GM12878 (cell line): ENCODE data around the gene UBE3B. TPM values are rescaled to one million over a fixed set of nuclear protein-coding genes. Genes with fewer than 3 reads are reported as not detected.

ENCODE experiments used
- ATAC-seq: fragments of 200-7000 bp; cut with Tn5 transposase; 3 replicates; pipeline ENCODE4 v1.9.1; 2020; ENCODE audit warnings: mild to moderate bottlenecking, moderate library complexity
- BruUV-seq: library from RNA; stranded (reverse); fragments of 400-500 nt; replicated peaks from 2 replicates; lab custom pipeline; 2021; lab: Mats Ljungman, UMichigan
- CTCF ChIA-PET: fragments of 300-600 bp; sonication (Branson Sonifier 250); formaldehyde crosslinking; extraction: SDS; loops from one replicate; lab custom pipeline; 2021; ENCODE audit warnings: inconsistent platforms; lab: Yijun Ruan, JAX
- POLR2A ChIA-PET: fragments of 350-600 bp; formaldehyde crosslinking; extraction: SDS; loops from one replicate; lab custom pipeline; 2021; ENCODE audit warnings: inconsistent platforms; lab: Charles Lee
- RAD21 ChIA-PET: fragments of 300-600 bp; sonication (Branson Sonifier 250); formaldehyde crosslinking; loops from one replicate; lab custom pipeline; 2023; ENCODE audit warnings: antibody characterized with exemption; ENCODE audit not compliant: unreplicated experiment; lab: Charles Lee
- SMC1A ChIA-PET: fragments of 300-600 bp; sonication (Branson Sonifier 250); formaldehyde crosslinking; loops from one replicate; lab custom pipeline; 2023; ENCODE audit not compliant: unreplicated experiment, uncharacterized antibody; lab: Charles Lee
- DNase-seq: peaks from one replicate; pipeline ENCODE4 v3.0.0-alpha.2; 2011; ENCODE audit warnings: low read depth, low spot score
- FAIRE-seq: peaks from 3 replicates; lab custom pipeline; 2011; peaks lifted over from hg19 to GRCh38; lab: Jason Lieb, UNC
- H2AFZ ChIP-seq: 2 replicates; pipeline ENCODE4 v1.6.0; 2011; ENCODE audit warnings: low read depth, low read length, control low read depth; ENCODE audit not compliant: control insufficient read depth
- H3K27ac ChIP-seq: 2 replicates; pipeline ENCODE4 v1.5.1; 2011; ENCODE audit warnings: control low read depth; ENCODE audit not compliant: control insufficient read depth, insufficient read depth
- H3K27me3 ChIP-seq, 2 experiments: replicated peaks in 1 of 2; 2 replicates each; pipeline versions ENCODE4 v1.6.0 to v1.6.1; 2011; ENCODE audit warnings: low read length in 1 of 2; ENCODE audit not compliant: control insufficient read depth in 2 of 2, insufficient read depth in 2 of 2
- H3K36me3 ChIP-seq, 2 experiments: 2 replicates each; pipeline ENCODE4 v1.5.1; 2011; ENCODE audit warnings: low read length in 1 of 2; ENCODE audit not compliant: control insufficient read depth in 2 of 2, insufficient read depth in 2 of 2
- H3K4me1 ChIP-seq: 2 replicates; pipeline ENCODE4 v1.6.1; 2011; ENCODE audit warnings: mild to moderate bottlenecking, low read length, moderate library complexity, mixed read lengths; ENCODE audit not compliant: control insufficient read depth, insufficient read depth
- H3K4me2 ChIP-seq: 2 replicates; pipeline ENCODE4 v1.6.0; 2011; ENCODE audit warnings: control low read depth; ENCODE audit not compliant: control insufficient read depth, insufficient read depth
- H3K4me3 ChIP-seq: fragments of 200-600 bp; sonication (generic); 2 replicates; pipeline ENCODE4 v1.5.1; 2016
- H3K79me2 ChIP-seq: 2 replicates; pipeline ENCODE4 v1.6.0; 2011; ENCODE audit warnings: low read length; ENCODE audit not compliant: control insufficient read depth, insufficient read depth
- H3K9ac ChIP-seq: 2 replicates; pipeline ENCODE4 v1.8.0; 2011; ENCODE audit warnings: low read length, control low read depth, mixed read lengths; ENCODE audit not compliant: control insufficient read depth, insufficient read depth
- H3K9me3 ChIP-seq: replicated peaks from 3 replicates; pipeline ENCODE4 v1.5.1; 2011; ENCODE audit warnings: mild to moderate bottlenecking, low read length; ENCODE audit not compliant: control insufficient read depth, insufficient read depth
- H4K20me1 ChIP-seq: 2 replicates; pipeline ENCODE4 v1.6.0; 2011; ENCODE audit not compliant: control insufficient read depth, insufficient read depth
- ATF7 ChIP-seq: fragments of 450-650 bp; IDR thresholded peaks from 2 replicates; pipeline ENCODE4 v1.6.1; 2016; ENCODE audit warnings: low read depth, mild to moderate bottlenecking
- CHD4 ChIP-seq: fragments of 200-600 bp; sonication (generic); IDR thresholded peaks from 2 replicates; pipeline ENCODE4 v1.6.1; 2016; ENCODE audit warnings: mild to moderate bottlenecking
- EGR1 ChIP-seq, 2 experiments: IDR thresholded peaks; 1 replicate in 1 of 2; 2 replicates in 1 of 2; pipeline ENCODE4 v1.6.1; 2011 to 2012; ENCODE audit warnings: low read depth in 2 of 2, low read length in 2 of 2, borderline replicate concordance in 1 of 2, mild to moderate bottlenecking in 1 of 2, moderate library complexity in 1 of 2
- IKZF2 ChIP-seq, 2 experiments: fragments of 450-650 bp; IDR thresholded peaks; 2 replicates each; pipeline ENCODE4 v1.6.1; 2017; ENCODE audit warnings: mild to moderate bottlenecking in 2 of 2, moderate library complexity in 2 of 2
- POLR2A ChIP-seq: IDR thresholded peaks from 2 replicates; pipeline ENCODE4 v1.6.1; 2011; ENCODE audit warnings: low read depth, mild to moderate bottlenecking, low read length
- POU2F2 ChIP-seq: IDR thresholded peaks from 3 replicates; pipeline ENCODE4 v1.6.1; 2011; ENCODE audit warnings: low read depth, mild to moderate bottlenecking, low read length, borderline replicate concordance
- RAD51 ChIP-seq: fragments of 450-650 bp; IDR thresholded peaks from 2 replicates; pipeline ENCODE4 v1.6.1; 2016; ENCODE audit warnings: moderate library complexity, mild to moderate bottlenecking, inconsistent platforms
- RFX5 ChIP-seq: IDR thresholded peaks from 2 replicates; pipeline ENCODE4 v1.6.1; 2011; ENCODE audit warnings: low read depth, low read length, improper control_type of control experiment
- SUZ12 ChIP-seq: fragments of 200-600 bp; sonication (generic); IDR thresholded peaks from one replicate; pipeline ENCODE4 v1.6.1; 2018; ENCODE audit warnings: antibody characterized with exemption, mild to moderate bottlenecking; ENCODE audit not compliant: unreplicated experiment
- WRNIP1 ChIP-seq: IDR thresholded peaks from 2 replicates; pipeline ENCODE4 v1.6.1; 2011; ENCODE audit warnings: low read depth, low read length, improper control_type of control experiment, borderline replicate concordance
- ZNF217 ChIP-seq: fragments of 450-650 bp; IDR thresholded peaks from 2 replicates; pipeline ENCODE4 v1.6.1; 2017; ENCODE audit warnings: antibody characterized with exemption, mild to moderate bottlenecking
- ZNF24 ChIP-seq: fragments of 450-650 bp; IDR thresholded peaks from 2 replicates; pipeline ENCODE4 v1.6.1; 2017; ENCODE audit warnings: antibody characterized with exemption, mild to moderate bottlenecking
- ZNF384 ChIP-seq: IDR thresholded peaks from 2 replicates; pipeline ENCODE4 v1.6.1; 2012; ENCODE audit warnings: low read depth, mild to moderate bottlenecking, low read length, improper control_type of control experiment, borderline replicate concordance
- WGBS: methylation state at CpG from one replicate; pipeline ENCODE4 v1.1.6; 2016; ENCODE audit warnings: low lambda C conversion rate; ENCODE audit not compliant: insufficient replicate concordance, insufficient coverage; ENCODE audit errors: missing lambda C conversion rate; 5-methylcytosine and 5-hydroxymethylcytosine counted together
- in situ Hi-C: fragments of 300-500 bp; cut with MboI; formaldehyde crosslinking; loops from 9 replicates; pipeline ENCODE4 v1.14.3; 2018; ENCODE audit warnings: mixed read lengths
- intact Hi-C: fragments of 100-400 bp; cut with micrococcal nuclease; formaldehyde crosslinking; loops from one replicate; pipeline ENCODE4 v1.14.2; 2022; ENCODE audit not compliant: unreplicated experiment
- polyA plus RNA-seq, 11 experiments: library from polyadenylated mRNA; depleted of rRNA in 4 of 11; unstranded in 6 of 11; stranded (reverse) in 5 of 11; fragments of >200 nt; fragmentation: Nextera tagmentation in 4 of 11; fragmentation: Illumina TruSeq in 1 of 11; extraction: Ambion mirVana in 4 of 11; extraction: Trizol in 1 of 11; gene quantifications; 1 replicate in 1 of 11; 2 replicates in 10 of 11; pipeline versions ENCODE4 v1.2.1 to v1.2.3, GENCODE V29; 2011 to 2016; ENCODE audit warnings: inconsistent platforms in 2 of 11, missing spikeins in 2 of 11, low read depth in 1 of 11
- total RNA-seq, 4 experiments: library from RNA; depleted of rRNA in 3 of 4; stranded (reverse); fragments of >200 nt in 3 of 4; fragmentation: Illumina TruSeq in 1 of 4; extraction: Trizol in 1 of 4; gene quantifications; 2 replicates each; pipeline versions ENCODE4 v1.2.1 to v1.2.3, GENCODE V29; 2013 to 2021
- TF ChIP-seq, protein P1 (sequence below): fragments of 450-650 bp; IDR thresholded peaks from 2 replicates; pipeline ENCODE4 v1.6.1; 2017; ENCODE audit warnings: mild to moderate bottlenecking
- TF ChIP-seq, protein P2 (sequence below): fragments of 450-650 bp; formaldehyde crosslinking; IDR thresholded peaks from 2 replicates; pipeline ENCODE4 v1.4.0; 2020; ENCODE audit warnings: mild to moderate bottlenecking, moderate library complexity

The UBE3B gene
- total and polyA plus RNA-seq, 10 of the 15 experiments (the other 5 are each of a cell fraction or from before 2014, with no cell fraction given): 7.4 to 25.3 (median 17.1) TPM

DNA sequence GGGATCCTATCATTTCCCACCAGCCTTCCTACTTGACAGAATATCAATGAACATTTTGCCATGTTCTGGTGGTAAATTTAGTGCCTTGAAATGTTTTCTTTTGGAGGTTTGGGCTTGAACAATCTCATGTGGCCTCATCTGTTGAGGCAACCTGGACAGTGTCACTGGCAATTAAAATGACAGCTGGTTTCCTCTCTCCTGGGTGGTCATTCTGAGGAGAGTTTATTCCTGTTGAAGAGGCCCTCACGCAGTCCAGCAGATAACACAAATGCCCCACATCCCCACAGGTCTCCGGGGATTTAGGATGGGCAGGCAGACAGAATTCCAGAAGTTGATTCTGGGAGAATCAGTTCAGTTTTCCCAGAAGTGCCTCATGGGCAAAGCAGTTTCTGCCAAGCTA is 54.0 kb downstream of the UBE3B start:
- ChIA-PET CTCF (no interaction called here), POLR2A (no interaction called here), SMC1A (no interaction called here), RAD21 (no interaction called here)
- in situ Hi-C loops: no loop called here
- Histone ChIP-seq H3K79me2 (no peaks in the 10 kb centered on the region), H3K4me2 (no peak overlapping the region), H3K9me3 (no peaks in the 10 kb centered on the region), H3K27ac (no peak overlapping the region), H3K9ac (no peak overlapping the region), H3K36me3 (no peaks in the 10 kb centered on the region; a peak in 1 of 4 replicates), H3K4me1 (no peaks in the 10 kb centered on the region), H3K27me3 (no peaks in the 10 kb centered on the region), H2AFZ (no peak overlapping the region), H3K4me3 (no peak overlapping the region), H4K20me1 (no peaks in the 10 kb centered on the region)
- WGBS: 95% methylated on average over 2 of the region's 2 CpGs
- no TSS peak for BruUV-seq
- DNase-seq (no peak), FAIRE-seq (no peak), ATAC-seq (no peak)
- intact Hi-C loops: no loop called here
- TF ChIP-seq CHD4 (no peak), RFX5 (no peak), ZNF217 (no peak), POLR2A (no peak), SUZ12 (no peak), RAD51 (no peak), ATF7 (no peak), EGR1 (IDR thresholded peaks at IDR 0.05; ENCODE audit: borderline replicate concordance in 1 of 2, low read depth in 2 of 2, low read length in 2 of 2) (no peak), WRNIP1 (no peak), IKZF2 (IDR thresholded peaks at IDR 0.05) (no peak), ZNF24 (no peak), POU2F2 (no peak), ZNF384 (no peak)
- TF ChIP-seq, protein P1, sequence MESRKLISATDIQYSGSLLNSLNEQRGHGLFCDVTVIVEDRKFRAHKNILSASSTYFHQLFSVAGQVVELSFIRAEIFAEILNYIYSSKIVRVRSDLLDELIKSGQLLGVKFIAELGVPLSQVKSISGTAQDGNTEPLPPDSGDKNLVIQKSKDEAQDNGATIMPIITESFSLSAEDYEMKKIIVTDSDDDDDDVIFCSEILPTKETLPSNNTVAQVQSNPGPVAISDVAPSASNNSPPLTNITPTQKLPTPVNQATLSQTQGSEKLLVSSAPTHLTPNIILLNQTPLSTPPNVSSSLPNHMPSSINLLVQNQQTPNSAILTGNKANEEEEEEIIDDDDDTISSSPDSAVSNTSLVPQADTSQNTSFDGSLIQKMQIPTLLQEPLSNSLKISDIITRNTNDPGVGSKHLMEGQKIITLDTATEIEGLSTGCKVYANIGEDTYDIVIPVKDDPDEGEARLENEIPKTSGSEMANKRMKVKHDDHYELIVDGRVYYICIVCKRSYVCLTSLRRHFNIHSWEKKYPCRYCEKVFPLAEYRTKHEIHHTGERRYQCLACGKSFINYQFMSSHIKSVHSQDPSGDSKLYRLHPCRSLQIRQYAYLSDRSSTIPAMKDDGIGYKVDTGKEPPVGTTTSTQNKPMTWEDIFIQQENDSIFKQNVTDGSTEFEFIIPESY: no peak
- TF ChIP-seq, protein P2, sequence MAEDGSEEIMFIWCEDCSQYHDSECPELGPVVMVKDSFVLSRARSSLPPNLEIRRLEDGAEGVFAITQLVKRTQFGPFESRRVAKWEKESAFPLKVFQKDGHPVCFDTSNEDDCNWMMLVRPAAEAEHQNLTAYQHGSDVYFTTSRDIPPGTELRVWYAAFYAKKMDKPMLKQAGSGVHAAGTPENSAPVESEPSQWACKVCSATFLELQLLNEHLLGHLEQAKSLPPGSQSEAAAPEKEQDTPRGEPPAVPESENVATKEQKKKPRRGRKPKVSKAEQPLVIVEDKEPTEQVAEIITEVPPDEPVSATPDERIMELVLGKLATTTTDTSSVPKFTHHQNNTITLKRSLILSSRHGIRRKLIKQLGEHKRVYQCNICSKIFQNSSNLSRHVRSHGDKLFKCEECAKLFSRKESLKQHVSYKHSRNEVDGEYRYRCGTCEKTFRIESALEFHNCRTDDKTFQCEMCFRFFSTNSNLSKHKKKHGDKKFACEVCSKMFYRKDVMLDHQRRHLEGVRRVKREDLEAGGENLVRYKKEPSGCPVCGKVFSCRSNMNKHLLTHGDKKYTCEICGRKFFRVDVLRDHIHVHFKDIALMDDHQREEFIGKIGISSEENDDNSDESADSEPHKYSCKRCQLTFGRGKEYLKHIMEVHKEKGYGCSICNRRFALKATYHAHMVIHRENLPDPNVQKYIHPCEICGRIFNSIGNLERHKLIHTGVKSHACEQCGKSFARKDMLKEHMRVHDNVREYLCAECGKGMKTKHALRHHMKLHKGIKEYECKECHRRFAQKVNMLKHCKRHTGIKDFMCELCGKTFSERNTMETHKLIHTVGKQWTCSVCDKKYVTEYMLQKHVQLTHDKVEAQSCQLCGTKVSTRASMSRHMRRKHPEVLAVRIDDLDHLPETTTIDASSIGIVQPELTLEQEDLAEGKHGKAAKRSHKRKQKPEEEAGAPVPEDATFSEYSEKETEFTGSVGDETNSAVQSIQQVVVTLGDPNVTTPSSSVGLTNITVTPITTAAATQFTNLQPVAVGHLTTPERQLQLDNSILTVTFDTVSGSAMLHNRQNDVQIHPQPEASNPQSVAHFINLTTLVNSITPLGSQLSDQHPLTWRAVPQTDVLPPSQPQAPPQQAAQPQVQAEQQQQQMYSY (CRISPR knock-in tag): no peak
